ENCODE results near the gene LMO7. TPM values are rescaled to one million over a fixed set of nuclear protein-coding genes. Genes with fewer than 3 reads are reported as not detected.

LMO7 gene
- total RNA-seq, 1 donor from 2014 or later = 447 TPM

DNA sequence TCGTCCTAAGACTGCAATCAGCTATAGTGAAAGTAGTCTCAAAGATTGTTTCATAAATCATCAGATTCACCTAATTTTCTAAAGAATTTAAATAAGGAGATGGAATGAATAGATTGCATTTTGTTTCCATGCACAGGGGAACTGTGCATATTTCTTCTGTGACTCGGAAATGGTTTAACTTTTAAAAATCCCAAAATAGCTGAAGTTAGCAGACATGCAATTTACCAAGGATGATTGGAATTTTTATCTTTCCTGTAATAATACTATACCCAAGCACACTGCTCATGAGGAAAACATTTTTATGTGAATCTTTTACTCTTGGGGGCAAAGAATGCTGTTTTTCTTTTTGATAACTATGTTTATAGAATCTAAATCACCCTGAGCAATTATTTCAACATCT lies 15.0 kb upstream of the LMO7 start:
- ATAC-seq (no peak), DNase-seq (no peak)
- no peaks in the 10 kb centered on the region for H3K4me1 ChIP-seq
- no peak overlapping the region for H3K4me3 ChIP-seq
- H3K9me3 ChIP-seq = no peaks in the 10 kb centered on the region
- no peak overlapping the region for H3K27ac ChIP-seq
- no peaks in the 10 kb centered on the region for H3K27me3 ChIP-seq (ENCODE audit: low read depth)
- intact Hi-C loops (cut with DNase I) = no loop called here
- TF ChIP-seq, protein P1, sequence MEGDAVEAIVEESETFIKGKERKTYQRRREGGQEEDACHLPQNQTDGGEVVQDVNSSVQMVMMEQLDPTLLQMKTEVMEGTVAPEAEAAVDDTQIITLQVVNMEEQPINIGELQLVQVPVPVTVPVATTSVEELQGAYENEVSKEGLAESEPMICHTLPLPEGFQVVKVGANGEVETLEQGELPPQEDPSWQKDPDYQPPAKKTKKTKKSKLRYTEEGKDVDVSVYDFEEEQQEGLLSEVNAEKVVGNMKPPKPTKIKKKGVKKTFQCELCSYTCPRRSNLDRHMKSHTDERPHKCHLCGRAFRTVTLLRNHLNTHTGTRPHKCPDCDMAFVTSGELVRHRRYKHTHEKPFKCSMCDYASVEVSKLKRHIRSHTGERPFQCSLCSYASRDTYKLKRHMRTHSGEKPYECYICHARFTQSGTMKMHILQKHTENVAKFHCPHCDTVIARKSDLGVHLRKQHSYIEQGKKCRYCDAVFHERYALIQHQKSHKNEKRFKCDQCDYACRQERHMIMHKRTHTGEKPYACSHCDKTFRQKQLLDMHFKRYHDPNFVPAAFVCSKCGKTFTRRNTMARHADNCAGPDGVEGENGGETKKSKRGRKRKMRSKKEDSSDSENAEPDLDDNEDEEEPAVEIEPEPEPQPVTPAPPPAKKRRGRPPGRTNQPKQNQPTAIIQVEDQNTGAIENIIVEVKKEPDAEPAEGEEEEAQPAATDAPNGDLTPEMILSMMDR (IDR thresholded peaks at IDR 0.05) = no peak
- no peaks in the 10 kb centered on the region for H3K36me3 ChIP-seq

GRCh38 chr13:75628801-75629200 lies 7.3 kb upstream of the LMO7 start:
- ATAC-seq (no peak), DNase-seq (no peak)
- Histone ChIP-seq H3K36me3 (no peaks in the 10 kb centered on the region), H3K4me1 (no peaks in the 10 kb centered on the region), H3K4me3 (no peak overlapping the region), H3K27ac (no peak overlapping the region), H3K27me3 (ENCODE audit: low read depth) (no peaks in the 10 kb centered on the region), H3K9me3 (no peaks in the 10 kb centered on the region)
- TF ChIP-seq, protein P1 (IDR thresholded peaks at IDR 0.05) = no peak
- intact Hi-C loops (cut with DNase I) = no loop called here

- H3K27ac ChIP-seq = no peak overlapping the region
- ATAC-seq = no peak
- no peak overlapping the region for H3K4me3 ChIP-seq
- H3K4me1 ChIP-seq = peaks cover 17% of the 10 kb centered on the region
- TF ChIP-seq, protein P1 (IDR thresholded peaks at IDR 0.05) = no peak
- H3K9me3 ChIP-seq = no peaks in the 10 kb centered on the region
- intact Hi-C loops (cut with DNase I) = no loop called here
- H3K27me3 ChIP-seq (ENCODE audit: low read depth) = peaks cover 4% of the 10 kb centered on the region
- DNase-seq = no peak
- H3K36me3 ChIP-seq = no peaks in the 10 kb centered on the region
Observed at GRCh38 chr13:75633285-75633684, 2.8 kb upstream of the LMO7 start.

- ATAC-seq = peak; percentile 6 to 7
- H3K9me3 ChIP-seq = no peaks in the 10 kb centered on the region
- peaks cover 17% of the 10 kb centered on the region for H3K4me1 ChIP-seq
- no peak for DNase-seq
- no peaks in the 10 kb centered on the region for H3K36me3 ChIP-seq
- peak overlapping the region; percentile 87 for H3K4me3 ChIP-seq
- H3K27ac ChIP-seq = peak overlapping the region; percentile 74
- intact Hi-C loops (cut with DNase I) = no loop called here
- TF ChIP-seq, protein P1 (IDR thresholded peaks at IDR 0.05) = no peak
- H3K27me3 ChIP-seq (ENCODE audit: low read depth) = peaks cover 4% of the 10 kb centered on the region
Observed at GRCh38 chr13:75635101-75635827, 866 bp upstream of the LMO7 start.

GRCh38 chr13:75636436-75637180 lies 478 bp downstream of the LMO7 start:
- TF ChIP-seq, protein P1 (IDR thresholded peaks at IDR 0.05) = no peak
- peak; percentile 62 for DNase-seq

More at GRCh38 chr13:75636436-75637180, 478 bp downstream of the LMO7 start:
- peak; percentile 63 to 68 for ATAC-seq
- Histone ChIP-seq H3K4me1 (peaks cover 17% of the 10 kb centered on the region), H3K36me3 (no peaks in the 10 kb centered on the region), H3K27ac (peak overlapping the region; percentile 74), H3K27me3 (ENCODE audit: low read depth) (peaks cover 4% of the 10 kb centered on the region), H3K9me3 (no peaks in the 10 kb centered on the region), H3K4me3 (peak overlapping the region; percentile 87)
- intact Hi-C loops (cut with DNase I) = no loop called here

Data from lower lobe of right lung (tissue), 2 donors.